GM18505 (cell line): ENCODE measurements around the gene CGRRF1.

ENCODE experiments used
- ATAC-seq: cut with Tn5 transposase; IDR thresholded peaks from one replicate; pipeline ENCODE4 v1.9.1; 2021; ENCODE audit not compliant: unreplicated experiment
- POLR2A ChIP-seq: IDR thresholded peaks from 4 replicates; pipeline ENCODE4 v1.6.1; 2011; ENCODE audit warnings: borderline replicate concordance; ENCODE audit not compliant: insufficient read depth, insufficient read length; ENCODE audit errors: extremely low read depth

CGRRF1 gene

GRCh38 chr14:54481695-54482094 is 28.0 kb upstream of the CGRRF1 start:
- no peak for TF ChIP-seq POLR2A
- ATAC-seq = no peak

GRCh38 chr14:54483073-54483745 is 26.5 kb upstream of the CGRRF1 start:
- no peak for ATAC-seq
- TF ChIP-seq POLR2A = no peak

- no peak for TF ChIP-seq POLR2A
- ATAC-seq = no peak
Measured at GRCh38 chr14:54483846-54484245, 25.9 kb upstream of the CGRRF1 start.

- ATAC-seq = no peak
- no peak for TF ChIP-seq POLR2A
Measured at GRCh38 chr14:54486685-54487084, 23.0 kb upstream of the CGRRF1 start.

GRCh38 chr14:54487771-54488170 is 21.9 kb upstream of the CGRRF1 start:
- no peak for ATAC-seq
- TF ChIP-seq POLR2A = no peak

- TF ChIP-seq POLR2A = no peak
- ATAC-seq = no peak
Measured at GRCh38 chr14:54488318-54488645, 21.4 kb upstream of the CGRRF1 start.

GRCh38 chr14:54488646-54489317 is 20.9 kb upstream of the CGRRF1 start, which contains the start of gene GMFB:
TSS of gene GMFB (minus strand) at chr14:54488980. CDS start at chr14:54488927, 53 bp downstream.
- ATAC-seq = peak; percentile 92
- peak; percentile 85 for TF ChIP-seq POLR2A

GRCh38 chr14:54489318-54489683 is 20.4 kb upstream of the CGRRF1 start:
- no peak for ATAC-seq
- no peak for TF ChIP-seq POLR2A

- no peak for TF ChIP-seq POLR2A
- no peak for ATAC-seq
Measured at GRCh38 chr14:54489731-54490444, 19.8 kb upstream of the CGRRF1 start.

- TF ChIP-seq POLR2A = no peak
- ATAC-seq = no peak
Measured at GRCh38 chr14:54490445-54491175, 19.1 kb upstream of the CGRRF1 start.

- no peak for TF ChIP-seq POLR2A
- no peak for ATAC-seq
Measured at GRCh38 chr14:54493293-54493692, 16.4 kb upstream of the CGRRF1 start.

- no peak for TF ChIP-seq POLR2A
- no peak for ATAC-seq
Measured at GRCh38 chr14:54497224-54497623, 12.5 kb upstream of the CGRRF1 start.

GRCh38 chr14:54498095-54498531 is 11.6 kb upstream of the CGRRF1 start:
- no peak for TF ChIP-seq POLR2A
- no peak for ATAC-seq
